GM18951 (cell line): ENCODE data around the gene GHRHR.

Experiments used
- POLR2A ChIP-seq: IDR thresholded peaks from 4 replicates; pipeline ENCODE4 v1.6.1; 2011; ENCODE audit warnings: mild to moderate bottlenecking; ENCODE audit not compliant: insufficient read length, insufficient read depth; ENCODE audit errors: extremely low read depth
- in situ Hi-C: fragments of 300-500 bp; cut with MboI; formaldehyde crosslinking; loops from one replicate; pipeline ENCODE4 v1.12.0; 2022; ENCODE audit warnings: low sequenced_read_pairs, mixed read lengths, inconsistent platforms; ENCODE audit not compliant: unreplicated experiment

Gene GHRHR

DNA sequence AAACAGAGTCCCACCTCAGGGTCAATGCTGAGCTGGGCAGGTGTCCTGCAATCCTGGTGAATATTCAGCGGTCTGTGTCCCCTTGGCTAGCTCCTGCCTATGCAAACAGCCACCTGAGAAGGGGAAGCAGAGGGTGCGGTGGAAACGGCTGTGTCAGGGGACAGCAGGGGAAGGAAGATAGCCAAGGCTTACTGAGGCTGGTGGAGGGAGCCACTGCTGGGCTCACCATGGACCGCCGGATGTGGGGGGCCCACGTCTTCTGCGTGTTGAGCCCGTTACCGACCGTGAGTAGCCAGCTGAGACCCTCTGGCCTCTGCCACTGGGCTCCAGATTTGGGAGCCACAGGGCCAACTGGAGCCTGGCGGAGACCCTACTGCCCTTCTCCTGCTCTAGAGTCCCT lies at the start of gene GHRHR:
Gene GHRHR (plus strand): TSS at position 112 of the 400 bp plus-strand sequence. CDS start 116 bp downstream, at position 228.
- in situ Hi-C loops: no loop called here
- TF ChIP-seq POLR2A: no peak

DNA sequence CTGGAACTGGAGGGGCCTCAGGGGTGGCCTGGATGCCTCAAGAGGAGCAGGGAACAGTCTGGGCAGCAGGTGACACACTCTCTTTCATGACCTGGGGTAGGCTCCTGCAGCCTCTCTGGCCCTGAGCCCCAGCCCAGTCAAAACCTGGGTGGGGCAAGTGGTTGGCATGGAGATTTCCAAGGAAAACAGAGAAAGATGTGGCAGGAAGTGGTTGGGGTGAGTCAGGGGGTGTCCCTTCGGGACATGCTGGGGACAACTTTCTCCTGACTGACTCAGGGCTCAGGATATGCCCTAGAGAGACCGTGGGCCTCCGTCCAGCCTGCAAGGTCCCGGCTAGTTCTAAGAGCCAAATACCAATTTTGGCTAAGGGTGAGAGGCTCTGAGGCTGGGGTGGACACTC lies 49.2 kb upstream of the GHRHR start:
- in situ Hi-C loops: no loop called here
- no peak for TF ChIP-seq POLR2A

DNA sequence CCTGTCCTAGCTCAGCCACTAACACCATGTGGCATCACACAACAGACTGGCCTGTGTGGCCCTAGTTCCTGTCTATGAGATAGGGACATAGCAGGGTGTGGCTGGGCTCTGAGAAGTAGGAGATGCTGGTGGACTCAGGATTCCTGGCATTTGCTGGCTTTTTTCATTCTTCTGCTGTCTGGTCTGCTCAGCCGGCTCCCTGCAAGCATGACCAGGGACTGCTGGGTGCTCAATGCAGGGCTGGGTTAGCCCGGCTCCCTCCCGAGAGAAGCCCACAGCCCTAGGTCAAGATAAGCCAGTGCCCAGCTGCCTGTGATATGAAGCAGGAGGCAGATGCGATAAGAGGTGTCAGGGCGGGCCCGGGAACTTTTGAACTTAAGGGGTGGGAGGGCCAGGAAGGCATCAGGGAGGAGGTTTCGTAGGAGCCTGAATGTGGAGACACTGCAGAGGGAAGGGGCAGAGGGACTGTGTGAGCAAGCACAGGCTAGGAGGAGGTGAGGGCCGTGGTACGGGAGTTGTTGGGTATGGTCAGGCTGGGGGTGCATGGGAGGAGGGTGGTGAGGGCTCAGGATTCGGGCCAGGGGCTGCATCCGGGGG lies 48.6 kb upstream of the GHRHR start:
- no peak for TF ChIP-seq POLR2A
- in situ Hi-C loops: no loop called here

DNA sequence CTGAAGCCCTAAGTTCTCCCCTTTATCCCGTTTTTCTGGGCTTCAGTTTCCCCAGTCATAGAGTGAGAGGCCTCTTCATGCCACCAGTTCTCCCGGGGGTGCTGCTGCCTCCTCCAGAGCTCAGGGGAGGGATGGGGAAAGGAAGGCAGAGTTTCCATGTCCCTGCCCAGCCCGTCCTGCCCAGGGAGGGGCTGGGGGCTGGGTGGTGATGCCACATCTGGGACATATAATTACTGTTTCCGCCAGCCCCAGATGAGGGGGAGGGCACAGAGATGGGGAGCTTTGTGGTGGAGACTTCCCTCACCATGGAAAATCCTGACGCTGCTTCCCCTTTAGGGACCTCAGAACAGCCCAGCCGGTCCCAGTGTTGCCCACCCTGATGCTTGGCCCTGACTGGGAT lies 48.0 kb upstream of the GHRHR start:
- no peak for TF ChIP-seq POLR2A
- in situ Hi-C loops: no loop called here

DNA sequence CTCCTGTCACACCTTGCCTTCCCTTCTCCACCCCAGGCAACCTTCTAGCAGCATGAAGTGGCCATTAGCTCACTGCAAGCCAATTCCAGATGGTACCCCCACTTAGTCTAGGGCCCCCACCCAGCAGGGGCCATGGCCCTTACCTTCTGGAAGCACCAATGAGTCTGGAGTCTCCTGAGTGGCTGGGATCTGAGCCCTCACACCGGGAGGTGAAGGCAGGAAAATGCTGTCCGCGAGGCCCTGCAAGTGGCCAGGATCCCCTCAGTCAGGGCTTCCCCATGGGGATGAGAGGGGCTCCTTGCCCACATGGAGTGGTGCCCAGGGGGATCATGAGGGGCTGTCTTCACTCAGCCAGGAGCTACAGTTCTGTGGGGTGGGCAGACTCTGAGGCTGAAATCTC lies 47.5 kb upstream of the GHRHR start:
- in situ Hi-C loops: no loop called here
- TF ChIP-seq POLR2A: no peak

DNA sequence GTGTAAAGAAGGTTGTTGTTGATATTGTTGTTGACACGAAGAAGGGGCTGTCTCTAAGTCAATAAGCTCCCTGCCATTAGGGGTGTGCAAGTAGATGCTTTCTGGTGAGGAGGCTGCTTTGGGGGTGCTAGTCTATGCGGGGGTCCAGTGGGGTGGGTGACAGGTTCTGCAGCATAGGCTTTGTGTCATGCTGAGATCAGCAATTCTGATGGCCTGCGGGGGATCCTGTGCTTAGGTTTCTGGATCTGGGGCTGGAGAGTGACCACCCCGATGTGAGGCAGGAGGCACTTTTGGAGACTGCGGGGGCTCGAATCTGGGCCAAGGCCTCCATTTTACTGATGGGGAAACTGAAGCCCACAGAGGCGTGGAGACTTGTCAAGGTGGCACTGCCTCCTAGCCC lies 47.0 kb upstream of the GHRHR start:
- no peak for TF ChIP-seq POLR2A
- in situ Hi-C loops: no loop called here

DNA sequence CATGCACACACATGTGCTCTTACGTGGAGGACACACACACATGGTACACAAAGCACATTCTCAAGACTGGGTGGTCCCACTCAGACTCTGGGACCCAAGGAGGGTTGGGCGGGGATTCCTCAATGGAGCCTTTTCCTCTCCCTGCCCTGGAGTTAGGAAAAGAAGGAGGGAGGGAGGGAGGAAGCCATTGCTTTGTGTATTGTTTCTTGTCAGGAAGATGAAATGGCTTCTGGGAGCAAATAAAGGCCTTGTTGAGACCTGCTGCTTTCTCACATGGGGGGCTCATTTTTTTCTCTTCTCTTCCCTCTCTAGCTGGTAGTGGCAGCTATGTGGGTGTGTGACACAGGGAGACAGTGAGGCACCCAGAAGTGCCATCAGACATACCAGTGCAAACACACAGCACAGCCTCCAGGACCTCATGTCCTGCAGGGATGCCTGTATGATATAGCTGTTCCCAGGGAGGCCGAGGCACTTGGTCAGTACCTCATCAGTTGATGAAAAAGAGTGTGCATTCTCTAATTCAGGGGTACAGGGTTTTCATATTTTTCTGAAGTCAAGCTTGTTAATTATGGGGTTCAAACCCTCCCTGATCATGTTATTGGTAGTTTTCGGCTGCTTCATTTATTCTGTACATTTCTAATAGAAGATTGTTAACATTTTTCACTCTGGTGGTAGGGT lies 46.4 kb upstream of the GHRHR start:
- in situ Hi-C loops: no loop called here
- TF ChIP-seq POLR2A: no peak

DNA sequence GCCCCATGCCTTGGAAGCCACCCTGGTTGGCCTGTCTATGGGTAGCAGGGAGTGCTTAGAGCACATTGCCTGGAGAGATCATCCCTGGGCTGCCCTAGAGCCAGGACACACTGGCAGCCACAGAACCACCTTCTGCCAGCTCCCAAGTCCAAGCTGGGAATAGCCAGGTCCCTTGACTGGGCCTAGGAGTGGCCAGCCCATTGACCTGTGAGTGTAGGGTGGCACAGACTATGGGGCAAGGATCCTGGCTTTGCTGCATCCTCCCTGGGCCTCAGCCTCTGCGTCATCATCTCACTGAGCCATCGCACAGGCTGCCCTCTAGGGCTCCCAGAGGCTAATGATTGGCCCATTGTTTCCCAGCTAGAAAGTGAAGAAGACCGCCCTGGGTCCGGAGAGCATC lies 45.1 kb upstream of the GHRHR start:
- in situ Hi-C loops: no loop called here
- no peak for TF ChIP-seq POLR2A

DNA sequence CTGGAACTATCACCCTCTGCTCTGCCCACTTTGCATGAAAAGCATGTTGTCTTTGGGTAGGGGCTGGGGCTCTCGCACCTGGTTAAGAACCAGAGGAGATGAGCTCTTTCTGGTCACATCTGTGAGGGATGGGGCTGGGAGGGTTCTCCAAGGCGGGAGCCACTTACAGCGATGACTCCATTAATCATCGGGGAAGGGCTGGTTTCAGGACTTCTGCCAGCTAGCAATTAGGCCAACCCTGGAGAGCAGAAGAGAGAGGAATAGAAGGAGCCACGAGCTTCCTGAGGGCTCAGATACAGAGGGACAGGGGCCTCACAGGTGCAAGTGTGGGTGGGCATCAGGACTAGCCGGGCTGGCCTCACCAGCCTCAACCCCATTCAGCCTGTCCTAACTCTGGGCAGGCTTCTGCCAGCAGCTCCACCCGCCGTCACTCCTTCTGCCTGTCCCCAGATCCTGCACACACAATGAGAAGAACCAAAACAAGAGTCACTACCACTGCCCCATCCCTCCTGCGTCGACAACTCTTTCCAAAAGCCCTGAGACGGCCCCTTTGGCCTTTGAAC lies 43.7 kb upstream of the GHRHR start:
- no peak for TF ChIP-seq POLR2A
- in situ Hi-C loops: no loop called here

DNA sequence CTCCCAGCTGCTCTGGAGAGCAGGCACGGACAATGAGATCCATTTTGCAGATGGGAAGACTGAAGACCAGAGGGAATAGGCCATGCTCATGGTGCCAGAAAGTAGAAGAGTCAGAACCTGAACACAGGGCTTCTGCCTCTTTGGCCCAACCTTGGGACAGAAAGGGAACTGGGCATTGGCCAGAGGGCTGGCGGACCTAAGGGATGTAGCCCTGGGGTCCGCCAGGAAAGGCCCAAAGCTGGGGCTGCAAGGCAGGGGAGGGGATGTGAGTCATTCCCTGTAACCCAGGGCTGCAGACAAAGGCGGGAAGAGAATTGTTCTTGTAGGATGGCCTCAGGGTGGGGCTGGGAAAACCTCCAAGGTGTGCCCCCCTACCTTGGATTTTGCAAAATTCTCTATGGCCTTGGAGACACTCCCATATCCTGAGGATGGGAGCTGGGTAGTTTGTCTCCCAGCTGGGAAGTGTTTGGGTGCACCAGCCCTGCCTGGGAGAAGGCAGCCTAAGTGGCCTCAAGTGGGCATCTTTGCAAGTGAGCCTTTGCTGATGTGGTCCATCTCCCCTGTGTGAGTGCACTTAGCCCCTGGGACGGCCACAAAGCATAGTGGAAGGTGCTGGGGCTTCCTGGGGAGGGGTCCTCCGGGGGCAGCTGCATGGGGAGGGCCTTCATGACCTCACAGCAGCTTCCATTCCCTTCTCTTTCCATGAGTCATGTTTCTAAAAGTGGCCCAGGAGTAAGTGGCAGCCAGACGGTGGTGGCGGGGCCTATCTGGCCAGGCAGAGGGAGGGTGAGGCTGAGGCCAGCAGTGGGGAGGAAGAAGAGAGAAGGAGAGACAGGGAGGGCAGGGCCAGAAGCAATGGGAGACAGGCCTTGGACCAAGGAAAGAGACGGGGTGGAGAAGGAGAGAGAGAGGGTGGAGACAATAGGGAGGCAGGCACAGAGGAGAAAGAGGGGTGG lies 42.9 kb upstream of the GHRHR start:
- no peak for TF ChIP-seq POLR2A
- in situ Hi-C loops: no loop called here

DNA sequence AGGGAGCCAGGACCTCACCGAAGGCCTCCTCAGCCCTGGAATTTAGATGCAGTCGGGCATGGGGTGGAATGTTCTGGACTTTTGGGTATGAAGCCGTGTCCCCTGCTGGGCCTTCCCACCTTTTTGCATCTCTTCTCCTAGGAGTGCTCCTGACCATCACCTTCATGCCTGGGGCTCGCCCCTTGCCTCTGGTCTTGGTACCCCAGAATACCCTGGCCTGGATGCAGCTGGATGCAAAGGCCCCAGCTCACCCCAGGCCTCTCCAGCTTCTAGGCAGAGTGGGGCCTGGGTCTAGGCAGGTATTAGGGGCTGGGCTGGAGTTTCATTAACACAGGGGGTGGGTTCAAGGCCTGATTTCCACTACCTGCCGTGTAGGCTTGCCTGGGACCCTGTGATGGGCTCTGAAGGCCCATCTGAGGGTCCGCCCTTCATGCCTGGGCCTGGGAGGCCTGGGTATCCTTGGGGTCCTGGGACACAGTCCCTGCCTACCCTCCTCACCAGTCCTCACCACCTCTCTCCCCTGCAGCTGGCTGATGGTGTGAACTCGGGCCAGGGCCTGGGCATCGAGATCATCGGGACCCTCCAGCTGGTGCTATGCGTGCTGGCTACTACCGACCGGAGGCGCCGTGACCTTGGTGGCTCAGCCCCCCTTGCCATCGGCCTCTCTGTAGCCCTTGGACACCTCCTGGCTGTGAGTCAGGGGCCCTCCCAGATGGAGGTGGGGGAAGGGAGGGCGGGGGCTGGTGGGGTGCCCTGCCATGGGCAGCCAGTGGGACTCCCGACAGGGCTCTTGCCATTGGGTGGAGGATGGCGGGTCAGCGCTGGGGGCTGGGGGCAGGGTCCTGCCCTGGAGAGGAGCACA lies 42.0 kb upstream of the GHRHR start:
- in situ Hi-C loops: no loop called here
- no peak for TF ChIP-seq POLR2A

DNA sequence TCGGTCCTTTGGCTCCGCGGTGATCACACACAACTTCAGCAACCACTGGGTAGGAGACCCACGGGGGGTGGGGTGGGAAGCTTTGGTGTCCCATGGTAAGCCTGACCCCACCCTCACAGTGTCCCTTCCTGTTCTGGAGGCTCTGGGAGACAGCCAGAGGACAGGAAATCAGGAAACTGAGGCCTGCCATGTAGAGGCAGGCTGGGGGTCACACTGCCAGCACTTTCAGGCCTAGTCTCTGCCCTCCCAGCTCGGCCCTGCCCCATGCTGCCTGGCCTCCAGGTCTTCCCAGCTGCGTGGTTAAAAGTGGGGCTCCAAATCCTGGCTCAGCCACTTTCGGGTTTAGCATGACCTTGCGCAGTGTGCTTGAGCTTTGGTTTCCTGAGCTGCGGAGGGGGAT lies 41.2 kb upstream of the GHRHR start:
- in situ Hi-C loops: no loop called here
- no peak for TF ChIP-seq POLR2A
